Jurkat, Clone E6-1 (cell line): Measurements from ENCODE around the gene ITGA1.
"Not testable (repeated sequence)": the region's sequence is repeated elsewhere in the genome, so short reads cannot be mapped to it uniquely, and the experiment has no call there.

ENCODE experiments used
- DNase-seq: peaks from one replicate; pipeline ENCODE4 v3.0.0-alpha.2; 2011; ENCODE audit warnings: low read depth, low spot score
- H3K4me3 ChIP-seq: 2 replicates; pipeline ENCODE4 v1.5.1; 2011; ENCODE audit warnings: mild to moderate bottlenecking, low read length, control low read depth, moderate library complexity

ITGA1 gene

GRCh38 chr5:52846182-52846842 is 58.6 kb downstream of the ITGA1 start:
- H3K4me3 ChIP-seq = no peak overlapping the region
- DNase-seq = peak; percentile 41

- DNase-seq, H3K4me3 ChIP-seq: not testable (repeated sequence)
Observed at GRCh38 chr5:52848688-52849087, 61.0 kb downstream of the ITGA1 start.

- DNase-seq = no peak
- H3K4me3 ChIP-seq = no peak overlapping the region
Observed at GRCh38 chr5:52849544-52849943, 61.8 kb downstream of the ITGA1 start.

- no peak for DNase-seq
Observed at GRCh38 chr5:52853650-52854049, 65.9 kb downstream of the ITGA1 start.

GRCh38 chr5:52854301-52854700 is 66.6 kb downstream of the ITGA1 start:
- no peak overlapping the region for H3K4me3 ChIP-seq
- DNase-seq = no peak

More at GRCh38 chr5:52853650-52854049, 65.9 kb downstream of the ITGA1 start:
- no peak overlapping the region for H3K4me3 ChIP-seq

GRCh38 chr5:52854949-52855348 is 67.2 kb downstream of the ITGA1 start:
- DNase-seq = no peak

GRCh38 chr5:52856564-52856963 is 68.8 kb downstream of the ITGA1 start:
- DNase-seq = peak; percentile 4
- H3K4me3 ChIP-seq = no peak overlapping the region

More at GRCh38 chr5:52854949-52855348, 67.2 kb downstream of the ITGA1 start:
- H3K4me3 ChIP-seq = no peak overlapping the region

GRCh38 chr5:52859628-52860027 is 71.9 kb downstream of the ITGA1 start:
- no peak overlapping the region for H3K4me3 ChIP-seq
- DNase-seq = no peak

GRCh38 chr5:52861368-52861767 is 73.7 kb downstream of the ITGA1 start:
- DNase-seq = no peak
- no peak overlapping the region for H3K4me3 ChIP-seq

GRCh38 chr5:52863715-52864290 is 76.1 kb downstream of the ITGA1 start:
- no peak overlapping the region for H3K4me3 ChIP-seq
- no peak for DNase-seq

- no peak overlapping the region for H3K4me3 ChIP-seq
- no peak for DNase-seq
Observed at GRCh38 chr5:52864371-52864770, 76.7 kb downstream of the ITGA1 start.

GRCh38 chr5:52864884-52865283 is 77.2 kb downstream of the ITGA1 start:
- DNase-seq = no peak
- no peak overlapping the region for H3K4me3 ChIP-seq

- DNase-seq, H3K4me3 ChIP-seq: not testable (repeated sequence)
Observed at GRCh38 chr5:52865991-52866390, 78.3 kb downstream of the ITGA1 start.

GRCh38 chr5:52867809-52868208 is 80.1 kb downstream of the ITGA1 start:
- DNase-seq = no peak
- H3K4me3 ChIP-seq = no peak overlapping the region

- no peak overlapping the region for H3K4me3 ChIP-seq
- no peak for DNase-seq
Observed at GRCh38 chr5:52868417-52868816, 80.7 kb downstream of the ITGA1 start.

- no peak overlapping the region for H3K4me3 ChIP-seq
- DNase-seq = no peak
Observed at GRCh38 chr5:52869391-52869790, 81.7 kb downstream of the ITGA1 start.

- H3K4me3 ChIP-seq = no peak overlapping the region
- DNase-seq = no peak
Observed at GRCh38 chr5:52870448-52870847, 82.7 kb downstream of the ITGA1 start.

GRCh38 chr5:52875827-52876226 is 88.1 kb downstream of the ITGA1 start:
- H3K4me3 ChIP-seq = no peak overlapping the region
- DNase-seq = no peak

GRCh38 chr5:52876456-52876855 is 88.7 kb downstream of the ITGA1 start:
- no peak overlapping the region for H3K4me3 ChIP-seq
- no peak for DNase-seq

GRCh38 chr5:52878656-52879055 is 90.9 kb downstream of the ITGA1 start:
- DNase-seq = no peak

GRCh38 chr5:52880541-52880940 is 92.8 kb downstream of the ITGA1 start:
- DNase-seq = no peak
- no peak overlapping the region for H3K4me3 ChIP-seq

More at GRCh38 chr5:52878656-52879055, 90.9 kb downstream of the ITGA1 start:
- H3K4me3 ChIP-seq = no peak overlapping the region
